Skeletal muscle satellite cell (primary cell): ENCODE data around the gene WRAP73.

Experiments used
- H3K27me3 ChIP-seq: 2 replicates; pipeline ENCODE4 v1.7.0; 2013; ENCODE audit warnings: low read length; ENCODE audit not compliant: control insufficient read depth, insufficient read depth
- H3K36me3 ChIP-seq: 2 replicates; pipeline ENCODE4 v1.7.0; 2013; ENCODE audit warnings: mild to moderate bottlenecking, control low read depth, low read length; ENCODE audit not compliant: insufficient read depth
- H3K4me1 ChIP-seq: 2 replicates; pipeline ENCODE4 v1.7.0; 2013; ENCODE audit warnings: low read length; ENCODE audit not compliant: control insufficient read depth, insufficient read depth
- H3K4me2 ChIP-seq: 2 replicates; pipeline ENCODE4 v1.7.0; 2013; ENCODE audit warnings: mild to moderate bottlenecking, low read length
- H3K4me3 ChIP-seq: 2 replicates; pipeline ENCODE4 v1.7.0; 2013; ENCODE audit warnings: low read length
- H3K9ac ChIP-seq: 2 replicates; pipeline ENCODE4 v1.7.0; 2013; ENCODE audit warnings: mild to moderate bottlenecking, low read depth, low read length, moderate library complexity
- H3K9me3 ChIP-seq: replicated peaks from 2 replicates; pipeline ENCODE4 v1.7.0; 2013; ENCODE audit warnings: mild to moderate bottlenecking, control low read depth, low read length

Gene WRAP73

DNA sequence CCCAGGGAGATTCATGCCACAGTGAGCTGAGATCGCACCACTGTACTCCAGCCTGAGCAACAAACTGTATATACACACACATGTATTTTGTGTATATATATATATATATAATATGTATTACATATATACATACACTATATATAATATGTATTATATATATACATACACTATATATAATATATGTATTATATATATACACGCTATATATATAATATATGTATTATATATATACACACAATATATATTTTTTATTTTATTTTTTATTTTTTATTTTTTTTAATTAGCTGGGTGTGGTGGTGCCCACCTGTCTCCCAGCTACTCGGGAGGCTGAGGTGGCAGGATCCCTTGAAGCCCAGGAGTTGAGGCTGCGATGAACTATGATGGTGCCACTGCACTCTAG is 11.7 kb upstream of the WRAP73 start:
- H3K27me3 ChIP-seq, result peaks cover 23% of the 10 kb centered on the region
- H3K36me3 ChIP-seq, result no peaks in the 10 kb centered on the region
- no peak overlapping the region for H3K9ac ChIP-seq
- H3K4me2 ChIP-seq, result no peak overlapping the region
- H3K9me3 ChIP-seq, result no peaks in the 10 kb centered on the region
- no peak overlapping the region for H3K4me3 ChIP-seq
- peaks cover 6% of the 10 kb centered on the region for H3K4me1 ChIP-seq

GRCh38 chr1:3660704-3661103 is 10.8 kb upstream of the WRAP73 start:
- Histone ChIP-seq H3K4me2 (no peak overlapping the region), H3K4me1 (no peaks in the 10 kb centered on the region), H3K9me3 (no peaks in the 10 kb centered on the region), H3K36me3 (no peaks in the 10 kb centered on the region), H3K27me3 (peaks cover 29% of the 10 kb centered on the region), H3K4me3 (no peak overlapping the region), H3K9ac (no peak overlapping the region)

GRCh38 chr1:3659093-3659492 is 9.2 kb upstream of the WRAP73 start:
- Histone ChIP-seq H3K27me3 (peaks cover 41% of the 10 kb centered on the region), H3K9ac (no peak overlapping the region), H3K4me2 (no peak overlapping the region), H3K4me1 (no peaks in the 10 kb centered on the region), H3K9me3 (no peaks in the 10 kb centered on the region), H3K36me3 (no peaks in the 10 kb centered on the region), H3K4me3 (no peak overlapping the region)

GRCh38 chr1:3658231-3658615 is 8.3 kb upstream of the WRAP73 start:
- Histone ChIP-seq H3K27me3 (peaks cover 49% of the 10 kb centered on the region), H3K9ac (no peak overlapping the region), H3K4me2 (no peak overlapping the region), H3K9me3 (no peaks in the 10 kb centered on the region), H3K4me3 (no peak overlapping the region), H3K4me1 (no peaks in the 10 kb centered on the region), H3K36me3 (no peaks in the 10 kb centered on the region)

DNA sequence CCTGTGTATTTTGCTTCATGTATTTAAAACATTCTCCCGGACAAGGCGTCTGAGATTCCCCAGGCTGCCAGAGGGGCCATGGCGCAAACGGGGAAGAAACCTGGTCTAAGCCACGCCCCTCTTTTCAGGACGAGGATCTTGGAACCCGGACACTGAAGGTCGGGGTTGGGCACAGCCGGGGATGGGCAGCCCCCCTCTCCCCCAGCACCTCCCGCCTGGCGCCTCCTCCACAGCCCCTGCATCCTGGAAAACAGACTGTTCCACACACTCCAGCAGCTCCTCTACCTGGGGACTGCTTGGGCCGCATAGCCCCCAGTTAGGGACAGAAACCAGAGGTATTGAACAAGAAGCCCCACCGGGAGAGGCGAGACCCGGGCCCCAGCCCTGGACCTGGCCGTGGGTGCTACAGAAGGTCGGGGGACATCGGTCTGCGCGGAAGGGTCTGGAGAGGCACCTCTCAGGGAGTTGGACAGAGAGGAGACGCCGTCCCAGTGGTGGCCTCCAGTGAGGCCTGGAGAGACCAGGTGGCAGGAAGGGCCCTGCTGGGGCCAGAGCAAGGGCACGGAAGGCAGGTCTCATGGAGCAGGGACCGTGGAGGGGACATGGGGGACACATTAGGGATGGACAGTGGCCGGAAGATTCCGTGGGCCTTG is 7.8 kb upstream of the WRAP73 start:
- H3K4me2 ChIP-seq, result no peak overlapping the region
- no peaks in the 10 kb centered on the region for H3K9me3 ChIP-seq
- H3K4me1 ChIP-seq, result no peaks in the 10 kb centered on the region
- no peaks in the 10 kb centered on the region for H3K36me3 ChIP-seq
- H3K27me3 ChIP-seq, result peaks cover 54% of the 10 kb centered on the region
- no peak overlapping the region for H3K4me3 ChIP-seq
- H3K9ac ChIP-seq, result no peak overlapping the region

- Histone ChIP-seq H3K9ac (no peak overlapping the region), H3K9me3 (no peaks in the 10 kb centered on the region), H3K27me3 (peaks cover 59% of the 10 kb centered on the region), H3K36me3 (no peaks in the 10 kb centered on the region), H3K4me1 (no peaks in the 10 kb centered on the region), H3K4me3 (no peak overlapping the region), H3K4me2 (no peak overlapping the region)
These were observed 7.2 kb upstream of the WRAP73 start for GRCh38 chr1:3657096-3657475.

GRCh38 chr1:3656450-3657095 is 6.7 kb upstream of the WRAP73 start:
- Histone ChIP-seq H3K27me3 (peaks cover 64% of the 10 kb centered on the region), H3K9ac (no peak overlapping the region), H3K9me3 (no peaks in the 10 kb centered on the region)

DNA sequence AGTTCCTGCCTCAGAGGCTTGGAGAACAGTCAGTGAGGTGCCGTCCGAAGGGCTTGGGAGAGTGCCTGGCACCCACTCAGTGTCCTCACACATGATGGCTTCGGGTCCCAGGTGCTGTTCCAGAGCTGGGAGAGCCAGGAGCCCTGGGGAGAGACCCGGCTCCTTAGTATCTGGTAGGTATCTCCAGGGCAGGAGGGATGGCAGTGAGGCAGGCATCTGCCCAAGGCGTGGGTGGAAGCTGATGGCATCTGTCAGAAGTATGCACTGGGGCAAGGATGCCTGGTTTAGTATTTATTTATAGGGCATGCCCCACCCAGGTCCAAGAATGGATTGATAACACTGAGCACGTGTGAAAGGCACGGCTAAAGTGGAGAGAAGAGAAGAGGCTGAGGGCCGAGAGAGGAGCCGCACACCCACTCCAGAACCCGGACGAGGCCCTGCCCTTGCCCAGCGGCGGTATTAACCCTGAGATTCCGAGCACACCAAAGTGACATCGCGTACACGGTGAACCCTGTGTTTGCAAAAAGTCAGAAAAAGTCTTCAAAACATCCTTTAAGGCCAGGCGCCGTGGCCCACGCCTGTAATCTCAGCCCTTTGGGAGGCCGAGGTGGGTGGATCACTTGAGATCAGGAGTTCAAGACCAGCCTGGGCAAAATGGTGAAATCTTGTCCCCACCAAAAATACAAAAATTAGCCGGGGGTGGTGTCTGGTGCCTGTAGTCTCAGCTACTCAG is 4.8 kb upstream of the WRAP73 start:
- H3K4me1 ChIP-seq, result no peaks in the 10 kb centered on the region
- peaks cover 67% of the 10 kb centered on the region for H3K27me3 ChIP-seq
- H3K9ac ChIP-seq, result no peak overlapping the region
- H3K4me2 ChIP-seq, result no peak overlapping the region
- no peak overlapping the region for H3K4me3 ChIP-seq
- H3K36me3 ChIP-seq, result no peaks in the 10 kb centered on the region
- no peaks in the 10 kb centered on the region for H3K9me3 ChIP-seq

More at GRCh38 chr1:3656450-3657095, 6.7 kb upstream of the WRAP73 start:
- H3K4me2 ChIP-seq, result no peak overlapping the region
- H3K36me3 ChIP-seq, result no peaks in the 10 kb centered on the region
- no peaks in the 10 kb centered on the region for H3K4me1 ChIP-seq
- H3K4me3 ChIP-seq, result no peak overlapping the region

DNA sequence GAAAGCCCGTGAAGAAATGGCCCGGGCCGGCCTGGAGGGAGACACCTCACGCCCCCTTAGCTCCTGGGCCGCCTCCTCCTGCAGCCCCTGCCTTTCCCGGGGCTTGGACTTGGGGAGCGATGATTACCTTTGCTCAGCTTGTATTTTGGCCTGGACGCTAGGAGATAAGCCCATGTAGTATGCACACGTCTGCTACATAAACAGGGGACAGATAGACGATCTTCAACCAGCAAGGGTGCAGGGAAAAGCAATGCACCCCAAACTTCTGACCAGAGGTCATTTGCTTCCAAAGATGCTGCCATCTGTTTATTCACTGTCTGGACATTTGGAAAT is 3.3 kb upstream of the WRAP73 start:
- Histone ChIP-seq H3K27me3 (peaks cover 67% of the 10 kb centered on the region), H3K4me2 (no peak overlapping the region), H3K36me3 (no peaks in the 10 kb centered on the region), H3K9me3 (no peaks in the 10 kb centered on the region), H3K4me1 (peaks cover 6% of the 10 kb centered on the region), H3K9ac (no peak overlapping the region), H3K4me3 (no peak overlapping the region)

DNA sequence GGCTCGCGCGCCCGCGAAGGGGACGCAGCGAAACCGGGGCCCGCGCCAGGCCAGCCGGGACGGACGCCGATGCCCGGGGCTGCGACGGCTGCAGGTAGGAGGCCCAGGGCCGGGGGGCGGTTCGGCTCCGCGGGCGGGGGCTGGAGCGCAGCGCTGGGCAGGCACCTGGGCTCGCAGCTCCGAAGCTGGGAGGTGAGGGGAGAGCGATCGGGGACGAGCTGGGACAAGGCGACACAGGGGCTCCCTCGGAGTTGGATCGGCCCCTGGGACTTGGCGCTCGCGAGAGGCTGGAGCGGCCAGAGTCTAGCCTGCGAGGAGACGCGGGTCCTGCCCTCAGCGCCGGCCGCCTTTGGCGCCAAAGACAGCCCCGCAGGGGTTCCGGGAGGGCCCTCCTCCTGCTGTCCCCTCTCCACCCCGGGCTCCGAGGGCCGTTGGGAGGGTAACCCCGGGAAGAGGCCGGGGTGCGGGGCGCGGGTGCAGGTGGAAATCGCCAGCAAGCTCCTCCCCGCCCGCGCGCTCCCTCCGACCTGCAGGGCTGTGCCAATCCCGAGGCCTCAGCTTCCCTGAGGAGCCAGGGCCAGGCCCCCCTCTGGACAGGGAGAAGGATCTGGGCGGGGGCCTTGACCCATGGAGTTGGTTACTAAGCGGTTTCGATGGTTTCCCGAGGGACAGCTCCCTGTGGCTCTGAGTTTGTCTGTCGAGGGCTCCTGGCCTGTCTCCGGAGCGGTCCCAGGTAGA is 2.8 kb upstream of the WRAP73 start:
- H3K9me3 ChIP-seq, result no peaks in the 10 kb centered on the region
- peaks cover 6% of the 10 kb centered on the region for H3K4me1 ChIP-seq
- H3K9ac ChIP-seq, result no peak overlapping the region
- peak overlapping the region; percentile 34 for H3K4me3 ChIP-seq
- H3K4me2 ChIP-seq, result peak overlapping the region; percentile 58
- peaks cover 64% of the 10 kb centered on the region for H3K27me3 ChIP-seq
- no peaks in the 10 kb centered on the region for H3K36me3 ChIP-seq

DNA sequence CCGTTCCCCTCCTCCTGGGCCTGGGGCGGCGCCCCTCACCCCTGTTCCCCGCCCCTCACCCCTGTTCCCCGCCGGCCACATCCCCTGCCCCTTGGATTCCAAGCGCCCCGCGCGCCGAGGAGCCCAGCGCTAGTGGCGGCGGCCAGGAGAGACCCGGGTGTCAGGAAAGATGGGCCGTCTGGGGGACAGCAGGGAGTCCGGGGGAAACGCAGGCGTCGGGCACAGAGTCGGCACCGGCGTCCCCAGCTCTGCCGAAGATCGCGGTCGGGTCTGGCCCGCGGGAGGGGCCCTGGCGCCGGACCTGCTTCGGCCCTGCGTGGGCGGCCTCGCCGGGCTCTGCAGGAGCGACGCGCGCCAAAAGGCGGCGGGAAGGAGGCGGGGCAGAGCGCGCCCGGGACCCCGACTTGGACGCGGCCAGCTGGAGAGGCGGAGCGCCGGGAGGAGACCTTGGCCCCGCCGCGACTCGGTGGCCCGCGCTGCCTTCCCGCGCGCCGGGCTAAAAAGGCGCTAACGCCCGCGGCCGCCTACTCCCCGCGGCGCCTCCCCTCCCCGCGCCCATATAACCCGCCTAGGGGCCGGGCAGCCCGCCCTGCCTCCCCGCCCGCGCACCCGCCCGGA is 2.1 kb upstream of the WRAP73 start, which contains the start of gene TP73:
TSS of gene TP73 (plus strand) at position 587 of the 618 bp plus-strand sequence. CDS start 29,850 bp downstream, outside the sequence.
- peak within 1 kb of the TSS; percentile 58 for H3K4me3 ChIP-seq
- H3K4me2 ChIP-seq, result peak within 1 kb of the TSS; percentile 58
- H3K36me3 ChIP-seq, result no peaks in the 10 kb centered on the region
- no peaks in the 10 kb centered on the region for H3K9me3 ChIP-seq
- H3K27me3 ChIP-seq, result peaks cover 59% of the 10 kb centered on the region
- H3K9ac ChIP-seq, result no peak within 1 kb of the TSS
- peaks cover 6% of the 10 kb centered on the region for H3K4me1 ChIP-seq
